Femur (tissue), 1 donor: ENCODE measurements around the gene AP4S1.
"Not testable (repeated sequence)": the region's sequence is repeated elsewhere in the genome, so short reads cannot be mapped to it uniquely, and the experiment has no call there.

Source experiments
- DNase-seq: peaks from one replicate; pipeline ENCODE4 v3.0.0-alpha.2; 2017

AP4S1 gene

GRCh38 chr14:31009836-31010574 is 15.4 kb upstream of the AP4S1 start:
- DNase-seq, result no peak

- no peak for DNase-seq
These were observed 14.5 kb upstream of the AP4S1 start for GRCh38 chr14:31010935-31011334.

- no peak for DNase-seq
These were observed 11.6 kb upstream of the AP4S1 start for GRCh38 chr14:31013841-31014240.

- no peak for DNase-seq
These were observed 7.3 kb upstream of the AP4S1 start for GRCh38 chr14:31018057-31018645.

GRCh38 chr14:31020834-31021575 is 4.4 kb upstream of the AP4S1 start:
- DNase-seq, result no peak

GRCh38 chr14:31021576-31021949 is 3.9 kb upstream of the AP4S1 start:
- no peak for DNase-seq

- DNase-seq, result no peak
These were observed 3.1 kb upstream of the AP4S1 start for GRCh38 chr14:31022386-31022785.

- DNase-seq, result no peak
These were observed 1.4 kb upstream of the AP4S1 start for GRCh38 chr14:31024010-31024480.

- DNase-seq, result no peak
These were observed 677 bp upstream of the AP4S1 start for GRCh38 chr14:31024577-31025366.

- DNase-seq, result no peak
These were observed 614 bp downstream of the AP4S1 start, which contains the start of gene STRN3 for GRCh38 chr14:31026077-31026449. TSS of gene STRN3 (minus strand) at chr14:31026379. CDS start at chr14:31026185, 194 bp downstream.

GRCh38 chr14:31026450-31027235 is 1.2 kb downstream of the AP4S1 start:
- peak; percentile 98 for DNase-seq

GRCh38 chr14:31027847-31028246 is 2.4 kb downstream of the AP4S1 start:
- no peak for DNase-seq

- no peak for DNase-seq
These were observed 3.8 kb downstream of the AP4S1 start for GRCh38 chr14:31029016-31029970.

- no peak for DNase-seq
These were observed 5.0 kb downstream of the AP4S1 start for GRCh38 chr14:31030469-31030868.

- DNase-seq, result no peak
These were observed 11.1 kb downstream of the AP4S1 start for GRCh38 chr14:31036552-31036951.

GRCh38 chr14:31037709-31038221 is 12.3 kb downstream of the AP4S1 start:
- no peak for DNase-seq

- DNase-seq, result no peak
These were observed 13.2 kb downstream of the AP4S1 start for GRCh38 chr14:31038521-31039166.

- DNase-seq, result no peak
These were observed 16.9 kb downstream of the AP4S1 start for GRCh38 chr14:31042300-31042699.

GRCh38 chr14:31042893-31043292 is 17.4 kb downstream of the AP4S1 start:
- DNase-seq, result not testable (repeated sequence)

GRCh38 chr14:31043379-31043778 is 17.9 kb downstream of the AP4S1 start:
- no peak for DNase-seq
